Activated CD4-positive, alpha-beta T cell treated with anti-CD3 and anti-CD28 coated beads for 36 hours (primary cell): Measurements from ENCODE around the gene ACER1. TPM values are rescaled to one million over a fixed set of nuclear protein-coding genes. Genes with fewer than 3 reads are reported as not detected.
A peak's percentile ranks its signal among the peaks of the same experiment; 100 is the strongest.

ENCODE experiments used
- ATAC-seq: fragments of 200-7000 bp; cut with Tn5 transposase; one replicate; pipeline ENCODE4 v1.10.0; 2021; ENCODE audit warnings: mild to moderate bottlenecking, moderate library complexity
- CTCF ChIA-PET: fragments of 350-600 bp; sonication (Branson Sonifier 250); formaldehyde crosslinking; loops from one replicate; lab custom pipeline; 2021; ENCODE audit warnings: antibody characterized with exemption; lab: Charles Lee
- POLR2A ChIA-PET: fragments of 350-600 bp; sonication (Branson Sonifier 250); formaldehyde crosslinking; loops from one replicate; lab custom pipeline; 2021; ENCODE audit warnings: antibody characterized with exemption, inconsistent platforms; lab: Charles Lee
- DNase-seq: peaks from one replicate; pipeline ENCODE4 v3.0.0-alpha.2; 2020
- H3K27ac Mint-ChIP-seq: one replicate; pipeline ENCODE4 v1.8.0; 2021; ENCODE audit warnings: mixed read lengths
- H3K27me3 Mint-ChIP-seq: one replicate; pipeline ENCODE4 v1.8.0; 2021; ENCODE audit warnings: mixed read lengths
- H3K36me3 Mint-ChIP-seq: one replicate; pipeline ENCODE4 v1.8.0; 2021; ENCODE audit warnings: low read depth, mixed read lengths
- H3K4me1 Mint-ChIP-seq: one replicate; pipeline ENCODE4 v1.8.0; 2021; ENCODE audit warnings: mixed read lengths
- H3K4me3 Mint-ChIP-seq: one replicate; pipeline ENCODE4 v1.8.0; 2021; ENCODE audit warnings: mild to moderate bottlenecking, moderate library complexity, mixed read lengths
- H3K9me3 Mint-ChIP-seq: one replicate; pipeline ENCODE4 v1.8.0; 2021; ENCODE audit warnings: low read depth, mixed read lengths
- intact Hi-C, 2 experiments: fragments of 100-400 bp; cut with DNase I in 1 of 2; cut with micrococcal nuclease in 1 of 2; formaldehyde crosslinking; loops; one replicate each; pipeline versions ENCODE4 v1.14.2 to v1.15.1; 2022 to 2024; cut with DNase I, micrococcal nuclease
- total RNA-seq, 2 experiments: library from RNA; stranded (reverse); gene quantifications; one replicate each; pipeline ENCODE4 v1.2.3, GENCODE V29; 2021

ACER1 gene
- total RNA-seq, 2 experiments from 2014 or later, result not detected

- Mint-ChIP-seq H3K27me3 (no peaks in the 10 kb centered on the region), H3K36me3 (peaks cover 27% of the 10 kb centered on the region), H3K4me1 (peaks cover 65% of the 10 kb centered on the region), H3K4me3 (no peak overlapping the region), H3K27ac (peak overlapping the region; percentile 42), H3K9me3 (no peaks in the 10 kb centered on the region)
- intact Hi-C loops, result no loop called here
- CTCF ChIA-PET, result interaction anchor here (1.1 kb wide), 1 partner anchor 23 kb away, joined by 3 read pairs; no protein-coding TSS in a partner anchor
- POLR2A ChIA-PET, result interaction anchor here (0.7 kb wide), 1 partner anchor 57 kb away, joined by 3 read pairs; no protein-coding TSS in a partner anchor
- no peak for ATAC-seq
- DNase-seq, result no peak
Observed at GRCh38 chr19:6274756-6275155, 58.7 kb downstream of the ACER1 start.

DNA sequence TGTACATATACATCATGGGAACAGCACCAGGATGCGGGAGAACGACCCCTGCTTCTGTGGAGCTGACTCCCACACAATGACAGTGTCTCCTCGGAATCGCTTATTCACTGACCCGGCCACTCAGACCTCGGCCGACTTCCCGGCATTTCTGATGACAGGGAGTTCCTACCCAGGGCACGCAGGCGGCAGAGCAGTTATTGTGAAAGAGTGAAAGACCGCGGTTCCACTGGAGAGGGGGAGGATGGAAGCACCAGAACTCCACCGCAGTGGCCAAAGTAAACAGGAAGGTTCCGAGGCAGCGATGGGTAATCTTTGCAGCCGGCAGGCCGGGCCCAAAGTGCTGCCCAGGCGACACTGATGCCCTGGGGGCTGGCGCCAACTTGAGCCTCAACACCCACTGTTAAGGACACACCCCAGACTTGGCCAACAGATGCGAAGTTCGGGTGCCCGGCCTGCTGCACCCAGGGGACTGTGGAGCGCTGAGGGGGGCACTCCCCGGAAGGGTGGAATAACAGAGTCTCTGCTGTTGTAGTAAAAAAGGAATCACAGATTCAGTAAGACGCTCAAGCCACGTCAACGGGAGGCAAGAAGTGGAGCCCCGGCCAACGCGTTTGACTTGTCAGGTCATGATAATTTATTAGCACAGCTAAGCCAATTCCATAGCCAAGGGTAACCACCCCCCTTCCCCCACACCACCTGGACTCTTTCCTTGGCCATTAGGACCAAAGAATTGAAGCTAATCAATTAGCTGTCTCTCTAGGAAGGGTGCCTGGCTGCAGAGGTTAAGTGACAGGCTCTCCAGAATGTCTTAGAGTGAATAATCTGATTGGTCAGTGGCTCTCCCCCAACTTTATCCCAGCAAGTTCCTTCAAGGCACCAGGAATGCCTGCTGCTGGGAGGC is 59.5 kb downstream of the ACER1 start:
- Mint-ChIP-seq H3K9me3 (no peaks in the 10 kb centered on the region), H3K4me1 (peaks cover 63% of the 10 kb centered on the region)

GRCh38 chr19:6272913-6273600 is 60.4 kb downstream of the ACER1 start:
- Mint-ChIP-seq H3K4me3 (no peak overlapping the region), H3K9me3 (no peaks in the 10 kb centered on the region), H3K27ac (no peak overlapping the region), H3K36me3 (peaks cover 24% of the 10 kb centered on the region), H3K27me3 (no peaks in the 10 kb centered on the region), H3K4me1 (peaks cover 54% of the 10 kb centered on the region)
- intact Hi-C loops, result no loop called here
- ChIA-PET CTCF (no interaction called here), POLR2A (interaction anchor here (0.6 kb wide), 1 partner anchor 490 kb away, joined by 4 read pairs; no protein-coding TSS in a partner anchor)
- ATAC-seq, result no peak
- no peak for DNase-seq

More for the DNA sequence above, 59.5 kb downstream of the ACER1 start:
- ChIA-PET CTCF (interaction anchor here (1.1 kb wide), 1 partner anchor 24 kb away, joined by 3 read pairs; no protein-coding TSS in a partner anchor), POLR2A (interaction anchor here (0.6 to 0.7 kb wide), 2 partner anchors 56 to 491 kb away, joined by 3 to 4 read pairs; no protein-coding TSS in a partner anchor)
- H3K36me3 Mint-ChIP-seq, result peaks cover 30% of the 10 kb centered on the region
- intact Hi-C loops, result no loop called here
- ATAC-seq (no peak), DNase-seq (no peak)
- no peak overlapping the region for H3K4me3 Mint-ChIP-seq
- H3K27me3 Mint-ChIP-seq, result no peaks in the 10 kb centered on the region
- no peak overlapping the region for H3K27ac Mint-ChIP-seq

DNA sequence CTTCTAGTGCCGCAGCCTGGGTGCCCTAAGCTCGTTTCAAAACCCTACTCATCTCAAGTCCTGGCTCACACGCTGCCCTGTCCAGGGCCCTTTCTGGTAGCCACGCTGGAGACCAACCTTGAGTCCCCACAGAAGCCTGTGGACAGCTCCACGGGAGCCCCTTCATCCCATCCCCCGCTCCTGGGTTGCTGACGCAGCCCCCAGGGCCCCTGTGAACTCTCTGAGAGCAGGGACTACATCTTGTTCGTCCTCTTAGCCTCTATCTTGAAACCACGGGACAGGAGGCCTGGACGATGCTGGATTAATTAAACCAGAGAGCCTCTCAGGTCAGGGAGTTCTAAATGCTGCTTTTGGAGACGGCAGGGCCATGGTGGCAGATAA is 61.0 kb downstream of the ACER1 start:
- H3K36me3 Mint-ChIP-seq, result peaks cover 18% of the 10 kb centered on the region
- no peaks in the 10 kb centered on the region for H3K9me3 Mint-ChIP-seq
- ChIA-PET CTCF (interaction anchor here (0.7 to 1.7 kb wide), 2 partner anchors 13 to 1547 kb away, joined by 3 to 5 read pairs; no protein-coding TSS in a partner anchor), POLR2A (interaction anchor here (0.9 kb wide), 1 partner anchor 12 kb away, joined by 3 read pairs; no protein-coding TSS in a partner anchor)
- H3K27me3 Mint-ChIP-seq, result no peaks in the 10 kb centered on the region
- intact Hi-C loops, result no loop called here
- peak overlapping the region; percentile 15 for H3K27ac Mint-ChIP-seq
- peaks cover 48% of the 10 kb centered on the region for H3K4me1 Mint-ChIP-seq
- H3K4me3 Mint-ChIP-seq, result no peak overlapping the region
- no peak for ATAC-seq
- DNase-seq, result no peak

DNA sequence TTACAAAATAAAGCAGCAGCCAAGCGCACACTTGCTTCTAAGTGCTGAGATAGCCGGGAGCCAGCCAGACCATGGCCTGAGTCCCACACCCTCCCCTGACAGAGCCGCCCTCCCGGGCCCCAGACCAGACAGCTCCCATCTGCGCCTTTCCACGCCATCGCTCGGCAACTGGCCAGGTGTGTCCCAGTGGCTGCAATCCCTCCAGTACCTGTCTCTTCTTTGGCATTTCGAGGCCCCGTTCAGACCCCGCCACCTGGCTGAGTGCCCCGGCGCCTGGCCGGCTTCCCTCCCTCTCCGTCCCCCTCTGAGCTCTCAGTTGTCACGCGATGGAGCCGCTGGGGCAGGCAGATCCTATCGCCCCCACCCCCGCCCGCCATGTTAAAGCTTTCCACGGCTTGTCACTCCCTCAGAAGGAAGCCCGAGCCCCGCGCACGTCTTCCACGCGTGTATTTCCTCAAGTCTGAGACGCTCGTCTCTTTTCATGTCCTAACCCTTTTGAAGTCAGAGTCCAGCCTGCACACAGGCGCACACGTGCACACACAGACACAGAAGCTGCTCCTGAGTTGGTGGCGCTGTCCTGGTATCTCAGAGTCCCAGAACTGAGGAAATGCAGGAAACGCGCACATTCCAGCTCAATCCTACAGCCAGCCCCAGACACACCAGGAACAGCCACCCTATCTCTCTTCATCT is 61.5 kb downstream of the ACER1 start:
- ChIA-PET POLR2A (interaction anchor here (0.9 kb wide), 1 partner anchor 11 kb away, joined by 3 read pairs; no protein-coding TSS in a partner anchor), CTCF (interaction anchor here (0.7 to 1.7 kb wide), 3 partner anchors 13 to 1547 kb away, joined by 3 to 5 read pairs (median 3); no protein-coding TSS in a partner anchor)
- Mint-ChIP-seq H3K27ac (peak overlapping the region; percentile 15), H3K9me3 (no peaks in the 10 kb centered on the region), H3K4me1 (peaks cover 43% of the 10 kb centered on the region), H3K36me3 (peaks cover 17% of the 10 kb centered on the region), H3K27me3 (no peaks in the 10 kb centered on the region), H3K4me3 (no peak overlapping the region)
- DNase-seq, result no peak
- ATAC-seq, result no peak
- intact Hi-C loops, result no loop called here

GRCh38 chr19:6271251-6271650 is 62.2 kb downstream of the ACER1 start:
- no peak overlapping the region for H3K27ac Mint-ChIP-seq
- no peaks in the 10 kb centered on the region for H3K9me3 Mint-ChIP-seq
- CTCF ChIA-PET, result interaction anchor here (1.0 to 1.7 kb wide), 2 partner anchors 12 to 43 kb away, joined by 3 to 5 read pairs; no protein-coding TSS in a partner anchor
- ATAC-seq, result no peak
- POLR2A ChIA-PET, result no interaction called here
- H3K27me3 Mint-ChIP-seq, result no peaks in the 10 kb centered on the region
- no peak for DNase-seq
- intact Hi-C loops, result no loop called here
- H3K36me3 Mint-ChIP-seq, result peaks cover 22% of the 10 kb centered on the region
- H3K4me1 Mint-ChIP-seq, result peaks cover 36% of the 10 kb centered on the region
- H3K4me3 Mint-ChIP-seq, result no peak overlapping the region

- Mint-ChIP-seq H3K4me1 (peaks cover 32% of the 10 kb centered on the region), H3K4me3 (no peak overlapping the region), H3K36me3 (peaks cover 24% of the 10 kb centered on the region), H3K27ac (no peak overlapping the region), H3K27me3 (no peaks in the 10 kb centered on the region), H3K9me3 (no peaks in the 10 kb centered on the region)
- intact Hi-C loops, result no loop called here
- ATAC-seq (no peak), DNase-seq (no peak)
- ChIA-PET CTCF (interaction anchor here (1.0 to 1.7 kb wide), 2 partner anchors 12 to 43 kb away, joined by 3 to 5 read pairs; no protein-coding TSS in a partner anchor), POLR2A (no interaction called here)
Observed at GRCh38 chr19:6270822-6271221, 62.6 kb downstream of the ACER1 start.

DNA sequence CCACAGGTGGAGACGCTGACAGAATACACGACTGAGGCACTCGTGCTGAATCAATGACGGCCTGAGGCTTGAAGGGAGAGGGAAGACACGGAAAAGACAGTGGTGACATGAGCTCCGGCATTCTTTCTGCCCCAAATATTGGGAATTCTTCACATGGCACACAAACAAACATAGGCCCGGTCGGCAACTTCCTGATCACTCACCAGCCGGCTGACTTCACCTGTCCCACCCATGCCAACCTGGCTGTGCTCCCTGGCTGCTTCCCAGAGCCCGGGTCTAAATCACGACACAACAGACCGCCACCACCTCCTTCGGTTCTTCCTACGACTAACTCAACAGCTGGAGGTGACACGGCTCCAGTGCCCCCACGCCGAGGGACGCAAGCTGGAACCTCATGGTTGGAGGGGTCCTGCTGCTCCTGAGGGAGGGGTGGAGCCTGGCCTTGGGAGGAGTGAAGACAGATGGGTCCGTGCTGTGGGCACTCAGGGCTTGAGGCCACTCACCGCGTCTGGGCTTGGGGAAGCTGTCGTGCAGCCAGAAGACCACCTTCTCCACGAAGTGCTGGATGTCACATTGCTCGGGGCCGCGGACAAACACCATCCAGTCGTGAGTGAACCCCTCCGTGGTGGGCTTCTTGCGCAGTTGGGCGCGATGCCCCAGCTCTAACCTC is 63.2 kb downstream of the ACER1 start:
- CTCF ChIA-PET, result interaction anchor here (0.6 kb wide), 1 partner anchor 339 kb away, joined by 3 read pairs; no protein-coding TSS in a partner anchor
- H3K36me3 Mint-ChIP-seq, result peaks cover 24% of the 10 kb centered on the region
- H3K4me1 Mint-ChIP-seq, result peaks cover 27% of the 10 kb centered on the region
- POLR2A ChIA-PET, result no interaction called here
- no peak overlapping the region for H3K4me3 Mint-ChIP-seq
- no peaks in the 10 kb centered on the region for H3K27me3 Mint-ChIP-seq
- H3K27ac Mint-ChIP-seq, result no peak overlapping the region
- intact Hi-C loops, result no loop called here
- no peaks in the 10 kb centered on the region for H3K9me3 Mint-ChIP-seq
- DNase-seq (no peak), ATAC-seq (no peak)

- Mint-ChIP-seq H3K4me3 (no peak overlapping the region), H3K27me3 (no peaks in the 10 kb centered on the region), H3K36me3 (peaks cover 26% of the 10 kb centered on the region), H3K9me3 (no peaks in the 10 kb centered on the region), H3K4me1 (peaks cover 25% of the 10 kb centered on the region), H3K27ac (no peak overlapping the region)
- ChIA-PET POLR2A (no interaction called here), CTCF (interaction anchor here (0.6 kb wide), 1 partner anchor 340 kb away, joined by 3 read pairs; no protein-coding TSS in a partner anchor)
- ATAC-seq, result no peak
- no peak for DNase-seq
- intact Hi-C loops, result loop anchor here in 1 of 2 experiments (10.0 kb wide), 1 partner anchor 56 kb away; no protein-coding TSS in a partner anchor
Observed at GRCh38 chr19:6269101-6269886, 64.1 kb downstream of the ACER1 start.

GRCh38 chr19:6268382-6268771 is 65.0 kb downstream of the ACER1 start:
- ChIA-PET POLR2A (no interaction called here), CTCF (no interaction called here)
- Mint-ChIP-seq H3K36me3 (peaks cover 31% of the 10 kb centered on the region), H3K4me1 (peaks cover 19% of the 10 kb centered on the region), H3K9me3 (no peaks in the 10 kb centered on the region), H3K4me3 (no peak overlapping the region), H3K27ac (no peak overlapping the region), H3K27me3 (no peaks in the 10 kb centered on the region)
- intact Hi-C loops, result loop anchor here in 1 of 2 experiments (10.0 kb wide), 1 partner anchor 56 kb away; no protein-coding TSS in a partner anchor
- ATAC-seq (no peak), DNase-seq (no peak)
